Calu3 (cell line): Measurements from ENCODE around the gene MYO1E. TPM values are rescaled to one million over a fixed set of nuclear protein-coding genes. Genes with fewer than 3 reads are reported as not detected.

Experiments
- BruUV-seq: library from RNA; stranded (reverse); fragments of 400-500 nt; replicated peaks from 2 replicates; lab custom pipeline; 2021; lab: Mats Ljungman, UMichigan
- CTCF ChIA-PET: fragments of 300-600 bp; sonication (Branson Sonifier 250); formaldehyde crosslinking; loops from one replicate; lab custom pipeline; 2022; ENCODE audit warnings: antibody characterized with exemption; lab: Charles Lee
- DNase-seq: peaks from one replicate; pipeline ENCODE4 v3.0.0; 2022
- H3K27ac Mint-ChIP-seq: one replicate; pipeline ENCODE4 v1.8.0; 2022; ENCODE audit warnings: mixed read lengths; ENCODE audit not compliant: unreplicated experiment
- H3K27me3 Mint-ChIP-seq: one replicate; pipeline ENCODE4 v1.8.0; 2022; ENCODE audit warnings: mixed read lengths; ENCODE audit not compliant: unreplicated experiment
- H3K36me3 Mint-ChIP-seq: one replicate; pipeline ENCODE4 v1.8.0; 2022; ENCODE audit warnings: mild to moderate bottlenecking, moderate library complexity, mixed read lengths; ENCODE audit not compliant: insufficient read depth, unreplicated experiment
- H3K4me1 Mint-ChIP-seq: one replicate; pipeline ENCODE4 v1.8.0; 2022; ENCODE audit warnings: mild to moderate bottlenecking, low read depth, mixed read lengths; ENCODE audit not compliant: unreplicated experiment
- H3K4me3 Mint-ChIP-seq: one replicate; pipeline ENCODE4 v1.8.0; 2022; ENCODE audit warnings: mild to moderate bottlenecking, low read depth, moderate library complexity, mixed read lengths; ENCODE audit not compliant: unreplicated experiment
- H3K9me3 Mint-ChIP-seq: one replicate; pipeline ENCODE4 v1.8.0; 2022; ENCODE audit warnings: low read depth, mixed read lengths; ENCODE audit not compliant: unreplicated experiment
- intact Hi-C: fragments of 100-400 bp; cut with micrococcal nuclease; formaldehyde crosslinking; loops from one replicate; pipeline ENCODE4 v1.10.0; 2022; ENCODE audit not compliant: unreplicated experiment
- total RNA-seq: library from RNA; stranded (reverse); gene quantifications from 2 replicates; pipeline ENCODE4 v1.2.3, GENCODE V29; 2022
- TF ChIP-seq, protein P1 (sequence below): fragments of 200-600 bp; IDR thresholded peaks from one replicate; pipeline ENCODE4 v1.8.0; 2022; ENCODE audit warnings: antibody characterized with exemption; ENCODE audit not compliant: unreplicated experiment

MYO1E gene
- total RNA-seq, 1 experiment from 2014 or later, result 617 TPM

DNA sequence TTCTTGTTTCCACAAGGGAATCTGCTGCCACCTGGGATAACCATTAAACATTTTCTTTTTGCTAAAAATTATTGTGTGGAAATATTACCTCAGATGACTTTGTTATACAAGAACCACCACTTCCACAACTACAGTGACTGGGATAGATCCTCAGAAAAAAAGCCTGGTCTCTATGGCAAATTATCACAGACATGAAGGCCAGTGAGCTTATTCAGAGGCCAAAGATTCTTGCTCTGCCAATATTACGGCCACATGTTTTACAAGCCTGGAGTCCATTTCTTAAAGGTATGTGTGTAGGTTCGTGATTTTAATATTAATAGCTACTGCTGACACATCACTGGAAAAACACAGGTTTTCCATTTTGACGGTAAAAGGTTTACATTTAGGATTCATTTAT, 73.8 kb downstream of the MYO1E start:
- Mint-ChIP-seq H3K4me1 (peaks cover 86% of the 10 kb centered on the region), H3K9me3 (no peaks in the 10 kb centered on the region), H3K36me3 (peaks cover 69% of the 10 kb centered on the region), H3K4me3 (peak overlapping the region; percentile 31), H3K27me3 (no peaks in the 10 kb centered on the region), H3K27ac (peak overlapping the region; percentile 92)
- intact Hi-C loops, result loop anchor here (5.0 kb wide), 1 partner anchor 33 kb away; no protein-coding TSS in a partner anchor
- TF ChIP-seq, protein P1, sequence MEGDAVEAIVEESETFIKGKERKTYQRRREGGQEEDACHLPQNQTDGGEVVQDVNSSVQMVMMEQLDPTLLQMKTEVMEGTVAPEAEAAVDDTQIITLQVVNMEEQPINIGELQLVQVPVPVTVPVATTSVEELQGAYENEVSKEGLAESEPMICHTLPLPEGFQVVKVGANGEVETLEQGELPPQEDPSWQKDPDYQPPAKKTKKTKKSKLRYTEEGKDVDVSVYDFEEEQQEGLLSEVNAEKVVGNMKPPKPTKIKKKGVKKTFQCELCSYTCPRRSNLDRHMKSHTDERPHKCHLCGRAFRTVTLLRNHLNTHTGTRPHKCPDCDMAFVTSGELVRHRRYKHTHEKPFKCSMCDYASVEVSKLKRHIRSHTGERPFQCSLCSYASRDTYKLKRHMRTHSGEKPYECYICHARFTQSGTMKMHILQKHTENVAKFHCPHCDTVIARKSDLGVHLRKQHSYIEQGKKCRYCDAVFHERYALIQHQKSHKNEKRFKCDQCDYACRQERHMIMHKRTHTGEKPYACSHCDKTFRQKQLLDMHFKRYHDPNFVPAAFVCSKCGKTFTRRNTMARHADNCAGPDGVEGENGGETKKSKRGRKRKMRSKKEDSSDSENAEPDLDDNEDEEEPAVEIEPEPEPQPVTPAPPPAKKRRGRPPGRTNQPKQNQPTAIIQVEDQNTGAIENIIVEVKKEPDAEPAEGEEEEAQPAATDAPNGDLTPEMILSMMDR, result no peak
- CTCF ChIA-PET, result interaction anchor here (0.5 to 3.1 kb wide), 10 partner anchors 11 to 115 kb away, joined by 3 to 13 read pairs (median 5); no protein-coding TSS in a partner anchor
- TSS peak; percentile 92 for BruUV-seq
- no peak for DNase-seq

DNA sequence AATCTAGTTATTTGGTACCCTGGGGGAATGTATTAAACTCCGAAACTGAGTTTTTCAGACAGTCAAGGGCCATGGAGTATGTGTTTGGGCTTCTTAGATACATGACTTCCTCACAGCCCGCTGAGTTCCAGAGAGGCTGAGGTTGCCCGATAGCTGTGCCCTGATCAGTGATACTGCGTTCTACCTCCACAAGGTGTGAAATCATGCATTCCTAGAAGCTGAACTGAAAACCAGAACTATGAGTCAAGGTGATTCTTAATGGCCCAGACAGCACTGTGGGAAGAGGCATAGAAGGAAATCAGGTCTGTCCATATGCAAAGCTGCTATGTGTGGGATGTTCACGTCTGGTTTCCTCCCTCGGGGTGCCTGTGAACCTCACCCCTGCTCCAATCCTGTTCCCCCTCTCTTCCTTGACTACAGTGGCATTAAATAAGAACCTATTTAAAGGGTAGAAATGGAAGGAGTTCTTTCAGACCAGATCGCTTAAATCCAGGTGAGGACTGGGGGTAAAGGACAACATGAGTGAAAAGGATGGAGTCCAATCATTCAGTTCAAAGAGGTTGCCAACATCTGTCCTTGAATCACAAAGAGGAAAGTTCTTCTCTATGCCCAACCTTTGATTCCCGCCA, 74.3 kb downstream of the MYO1E start:
- H3K4me3 Mint-ChIP-seq, result peak overlapping the region; percentile 31
- peak overlapping the region; percentile 92 for H3K27ac Mint-ChIP-seq
- H3K36me3 Mint-ChIP-seq, result peaks cover 64% of the 10 kb centered on the region
- no peaks in the 10 kb centered on the region for H3K27me3 Mint-ChIP-seq
- peak; percentile 81 for DNase-seq
- H3K4me1 Mint-ChIP-seq, result peaks cover 84% of the 10 kb centered on the region
- TF ChIP-seq, protein P1, result no peak
- intact Hi-C loops, result loop anchor here (5.0 kb wide), 1 partner anchor 34 kb away; no protein-coding TSS in a partner anchor
- BruUV-seq, result no TSS peak
- CTCF ChIA-PET, result interaction anchor here (0.5 to 3.1 kb wide), 9 partner anchors 11 to 115 kb away, joined by 3 to 13 read pairs (median 5); no protein-coding TSS in a partner anchor
- no peaks in the 10 kb centered on the region for H3K9me3 Mint-ChIP-seq

DNA sequence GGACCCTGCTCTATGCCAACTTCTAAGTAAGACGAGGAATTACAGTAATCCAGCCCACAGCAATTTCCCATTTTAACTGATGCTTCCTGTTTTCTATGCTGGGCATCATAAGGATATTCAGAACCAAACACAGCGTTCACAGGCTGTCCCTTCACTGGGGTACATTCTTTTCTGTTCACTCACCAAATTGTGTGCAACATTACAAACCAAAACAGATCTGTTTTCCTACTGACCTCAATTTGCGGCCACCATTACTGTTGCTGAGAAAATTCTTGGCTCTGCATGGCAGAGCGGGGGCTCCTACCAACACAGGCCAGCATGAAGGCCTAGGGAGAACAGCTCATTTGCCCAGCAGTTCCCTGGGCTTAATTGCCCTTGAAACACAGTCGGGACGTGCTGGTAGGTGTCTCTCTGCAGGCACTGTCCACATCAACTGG, 76.5 kb downstream of the MYO1E start:
- no peaks in the 10 kb centered on the region for H3K9me3 Mint-ChIP-seq
- peaks cover 64% of the 10 kb centered on the region for H3K36me3 Mint-ChIP-seq
- H3K4me3 Mint-ChIP-seq, result no peak overlapping the region
- no peaks in the 10 kb centered on the region for H3K27me3 Mint-ChIP-seq
- no TSS peak for BruUV-seq
- CTCF ChIA-PET, result interaction anchor here (0.5 to 1.5 kb wide), 2 partner anchors 12 to 30 kb away, joined by 3 to 9 read pairs; no protein-coding TSS in a partner anchor
- TF ChIP-seq, protein P1, result no peak
- peak overlapping the region; percentile 57 for H3K27ac Mint-ChIP-seq
- intact Hi-C loops, result loop anchor here (5.0 kb wide), 1 partner anchor 36 kb away; no protein-coding TSS in a partner anchor
- peaks cover 80% of the 10 kb centered on the region for H3K4me1 Mint-ChIP-seq
- DNase-seq, result no peak

DNA sequence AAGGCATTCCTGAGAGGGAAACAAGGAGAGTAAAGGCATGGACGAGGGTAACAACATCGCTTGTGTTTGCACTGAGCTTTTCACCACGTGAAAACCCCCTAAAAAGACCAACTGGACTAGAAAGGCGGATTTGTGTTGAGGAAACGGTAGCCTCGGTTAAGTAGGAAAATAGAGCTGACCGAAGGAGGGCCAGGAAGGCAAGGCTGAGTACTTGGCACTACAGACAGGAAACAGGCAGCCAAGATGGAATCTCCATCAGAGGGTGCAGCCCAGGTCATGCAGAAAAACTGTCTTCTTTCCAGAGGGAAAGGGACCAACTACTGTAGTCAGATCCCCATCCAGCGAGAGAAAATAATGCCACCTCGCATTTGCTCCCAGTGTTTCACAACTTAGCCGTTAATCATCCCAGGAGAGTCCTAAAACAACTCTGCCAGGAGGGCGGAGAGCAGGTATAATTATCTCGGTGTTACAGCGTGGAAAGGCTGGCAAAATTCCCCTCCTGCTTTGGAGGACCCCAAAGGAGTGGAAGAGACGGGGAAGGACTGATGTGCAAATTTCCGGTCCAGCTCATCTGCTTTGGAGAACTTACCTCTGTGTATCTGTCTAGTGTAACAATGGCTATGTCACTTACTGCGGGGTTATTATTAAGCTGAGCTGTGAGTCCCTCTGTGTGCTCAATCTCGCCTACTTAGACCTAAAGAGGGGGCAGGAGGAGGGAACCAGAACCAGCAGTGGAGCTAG, 77.2 kb downstream of the MYO1E start:
- intact Hi-C loops, result loop anchor here (5.0 kb wide), 1 partner anchor 37 kb away; no protein-coding TSS in a partner anchor
- peaks cover 58% of the 10 kb centered on the region for H3K36me3 Mint-ChIP-seq
- H3K27me3 Mint-ChIP-seq, result no peaks in the 10 kb centered on the region
- H3K4me3 Mint-ChIP-seq, result no peak overlapping the region
- no peaks in the 10 kb centered on the region for H3K9me3 Mint-ChIP-seq
- no peak for DNase-seq
- H3K27ac Mint-ChIP-seq, result peak overlapping the region; percentile 57
- peaks cover 80% of the 10 kb centered on the region for H3K4me1 Mint-ChIP-seq
- TF ChIP-seq, protein P1, result no peak
- CTCF ChIA-PET, result interaction anchor here (0.5 to 1.5 kb wide), 2 partner anchors 11 to 29 kb away, joined by 3 to 9 read pairs; no protein-coding TSS in a partner anchor
- BruUV-seq, result no TSS peak
